GM21576 (cell line): ENCODE measurements around the gene SF3B5.
"Not testable (repeated sequence)": the region's sequence is repeated elsewhere in the genome, so short reads cannot be mapped to it uniquely, and the experiment has no call there.

Source experiments
- ATAC-seq: cut with Tn5 transposase; IDR thresholded peaks from one replicate; pipeline ENCODE4 v1.9.1; 2021; ENCODE audit warnings: mild to moderate bottlenecking, moderate library complexity; ENCODE audit not compliant: unreplicated experiment

SF3B5 gene

GRCh38 chr6:144095134-144096002 is at the start of gene SF3B5:
Gene SF3B5, minus strand, starts transcription at chr6:144095573. Its CDS starts 76 bp downstream, at chr6:144095497.
- peak; percentile 96 for ATAC-seq

GRCh38 chr6:144144996-144145395 is 49.6 kb upstream of the SF3B5 start:
- no peak for ATAC-seq

- ATAC-seq = no peak
These were observed 48.5 kb upstream of the SF3B5 start for GRCh38 chr6:144143878-144144277.

- ATAC-seq = no peak
These were observed 47.7 kb upstream of the SF3B5 start for GRCh38 chr6:144143106-144143505.

GRCh38 chr6:144141470-144141869 is 46.1 kb upstream of the SF3B5 start:
- no peak for ATAC-seq

DNA sequence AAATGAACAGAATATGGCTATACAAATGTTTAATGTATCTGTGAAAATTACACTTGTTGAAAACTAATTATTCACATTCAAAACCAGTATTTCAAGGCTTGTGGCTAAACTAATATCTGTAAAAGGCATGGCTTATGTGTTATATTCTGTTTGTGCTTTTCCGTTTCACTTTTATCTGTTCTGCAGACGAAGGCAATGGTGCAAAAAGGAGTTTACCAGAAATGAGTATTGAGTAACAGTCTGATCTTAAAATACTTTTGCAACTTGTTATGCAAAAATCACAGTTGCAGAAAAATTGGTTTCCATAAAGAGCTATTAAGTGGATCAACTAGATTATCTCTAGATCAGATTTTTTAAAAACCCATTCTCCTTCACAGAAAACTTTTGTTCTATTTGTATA is 45.5 kb upstream of the SF3B5 start:
- ATAC-seq = peak; percentile 84

GRCh38 chr6:144139817-144140216 is 44.4 kb upstream of the SF3B5 start:
- no peak for ATAC-seq

GRCh38 chr6:144138542-144138941 is 43.2 kb upstream of the SF3B5 start:
- no peak for ATAC-seq

- no peak for ATAC-seq
These were observed 39.4 kb upstream of the SF3B5 start for GRCh38 chr6:144134737-144135136.

DNA sequence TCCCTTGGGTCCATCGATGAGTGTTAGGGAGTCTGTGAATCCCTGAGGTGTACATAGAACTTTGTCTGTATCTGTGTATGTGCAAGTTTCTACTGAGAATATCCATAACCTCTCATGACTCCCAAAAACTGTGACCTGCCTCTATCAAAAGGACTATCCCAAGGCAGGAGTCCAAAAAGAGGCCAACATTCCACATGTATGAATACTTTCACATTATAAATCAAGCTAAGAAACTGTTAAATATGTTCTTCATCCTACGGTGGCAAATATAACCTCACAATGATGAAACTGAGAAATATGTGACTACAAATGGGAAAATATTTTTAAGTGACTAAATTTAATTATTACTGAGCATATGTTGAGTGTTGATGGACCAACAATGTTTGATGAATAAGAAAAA is 38.8 kb upstream of the SF3B5 start:
- no peak for ATAC-seq

DNA sequence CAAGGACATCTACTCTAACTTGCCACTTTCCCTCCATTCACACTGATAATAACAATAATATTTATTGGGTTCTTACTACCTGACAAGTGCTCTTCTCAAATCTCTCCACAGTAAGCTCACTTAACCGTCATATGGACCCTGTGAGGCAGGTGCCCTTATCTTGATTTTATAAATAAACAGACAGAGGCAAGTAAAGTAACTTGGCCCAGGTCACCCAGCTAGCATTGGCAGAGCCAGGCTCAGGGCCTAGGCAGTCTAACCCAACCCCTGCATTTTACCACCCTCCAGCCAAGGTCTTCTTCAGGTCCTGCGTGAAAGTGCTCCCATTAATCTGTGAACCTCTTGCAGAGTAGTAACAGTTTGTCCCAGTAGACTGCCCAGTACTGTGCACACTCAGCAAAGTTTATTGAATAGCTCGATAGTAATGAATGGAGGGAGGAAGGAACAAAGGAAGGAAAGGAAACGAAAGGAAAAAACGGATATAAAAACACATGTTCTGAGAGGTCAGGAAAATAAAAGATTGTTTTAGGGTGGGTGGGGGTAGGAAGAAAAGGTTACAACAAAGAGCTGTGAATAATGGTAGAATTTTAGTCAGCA is 38.0 kb upstream of the SF3B5 start:
- ATAC-seq = no peak

DNA sequence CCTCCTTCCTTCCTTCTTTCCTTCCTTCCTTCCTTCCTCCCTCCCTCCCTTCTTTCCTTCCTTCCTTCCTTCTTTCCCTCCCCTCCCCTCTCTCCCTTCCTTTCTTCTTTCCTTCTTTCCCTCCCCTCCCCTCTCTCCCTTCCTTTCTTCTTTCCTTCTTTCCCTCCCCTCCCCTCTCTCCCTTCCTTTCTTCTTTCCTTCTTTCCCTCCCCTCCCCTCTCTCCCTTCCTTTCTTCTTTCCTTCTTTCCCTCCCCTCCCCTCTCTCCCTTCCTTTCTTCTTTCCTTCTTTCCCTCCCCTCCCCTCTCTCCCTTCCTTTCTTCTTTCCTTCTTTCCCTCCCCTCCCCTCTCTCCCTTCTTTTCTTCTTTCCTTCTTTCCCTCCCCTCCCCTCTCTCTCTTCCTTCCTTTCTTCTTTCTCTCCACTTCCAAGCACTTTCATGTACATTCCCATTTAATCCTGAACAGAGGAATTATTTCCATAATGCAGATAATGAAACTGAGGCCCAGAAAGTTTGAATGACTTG is 36.9 kb upstream of the SF3B5 start:
- ATAC-seq = not testable (repeated sequence)

GRCh38 chr6:144131248-144131709 is 35.9 kb upstream of the SF3B5 start:
- ATAC-seq = no peak

- no peak for ATAC-seq
These were observed 34.1 kb upstream of the SF3B5 start for GRCh38 chr6:144129469-144129868.

GRCh38 chr6:144127097-144127496 is 31.7 kb upstream of the SF3B5 start:
- ATAC-seq = no peak

DNA sequence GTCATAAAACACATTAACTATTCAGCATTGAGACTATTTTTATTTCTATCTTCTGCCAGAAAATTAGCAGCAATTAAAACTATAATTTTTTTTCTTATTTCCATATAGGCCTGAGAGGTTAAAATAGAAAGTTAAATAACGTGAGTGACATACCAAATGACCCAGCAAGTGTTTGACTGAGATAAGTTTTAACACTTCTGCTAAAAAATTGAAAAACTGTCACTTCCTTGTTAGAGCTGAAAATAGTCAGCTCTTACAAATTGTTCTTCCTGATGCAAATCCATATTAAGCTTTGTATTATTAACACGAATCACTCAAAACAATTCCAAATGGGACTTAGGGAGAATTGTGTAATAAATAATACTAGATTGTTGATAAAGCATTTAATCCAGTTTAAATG is 28.5 kb upstream of the SF3B5 start:
- no peak for ATAC-seq

- ATAC-seq = no peak
These were observed 28.0 kb upstream of the SF3B5 start for GRCh38 chr6:144123421-144123820.

DNA sequence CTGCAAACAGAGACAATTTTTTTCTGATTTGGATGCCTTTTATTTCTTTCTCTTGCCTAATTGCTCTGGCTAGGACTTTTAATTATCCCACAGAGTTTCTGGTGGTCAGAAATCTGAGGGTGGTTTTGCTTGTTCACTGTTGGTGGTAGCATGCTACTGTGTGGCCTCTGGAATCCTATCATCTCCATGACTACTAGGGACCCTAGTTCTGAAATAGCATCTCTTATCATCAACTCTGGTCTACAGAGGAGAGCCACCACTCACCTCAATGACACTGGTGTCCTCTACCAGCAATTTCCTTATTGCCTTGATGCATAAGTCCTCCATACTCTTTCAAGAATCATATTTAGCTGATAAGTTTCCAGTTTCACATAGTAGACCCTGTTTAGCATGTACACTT is 27.5 kb upstream of the SF3B5 start:
- no peak for ATAC-seq

DNA sequence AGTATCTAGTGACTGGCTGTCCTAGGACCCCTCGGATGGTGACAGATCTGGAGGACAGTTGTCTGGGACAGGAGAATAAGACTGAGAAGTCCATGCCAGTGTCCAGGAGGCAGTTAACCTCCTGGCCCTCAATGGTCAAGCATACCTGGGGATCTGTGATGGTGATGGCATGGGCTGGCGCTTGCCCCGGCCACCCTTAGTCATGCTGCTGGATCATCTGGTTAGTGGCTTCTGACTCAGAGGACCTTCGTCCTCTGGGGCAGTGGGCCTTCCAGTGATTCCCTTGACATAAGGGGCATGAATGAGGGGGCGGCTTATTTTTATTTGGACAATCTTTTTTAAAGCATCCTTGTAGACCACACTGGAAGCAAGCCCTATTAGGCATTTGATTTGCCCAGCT is 24.0 kb upstream of the SF3B5 start:
- ATAC-seq = no peak

GRCh38 chr6:144115219-144115618 is 19.8 kb upstream of the SF3B5 start:
- no peak for ATAC-seq

GRCh38 chr6:144113366-144113765 is 18.0 kb upstream of the SF3B5 start:
- no peak for ATAC-seq

DNA sequence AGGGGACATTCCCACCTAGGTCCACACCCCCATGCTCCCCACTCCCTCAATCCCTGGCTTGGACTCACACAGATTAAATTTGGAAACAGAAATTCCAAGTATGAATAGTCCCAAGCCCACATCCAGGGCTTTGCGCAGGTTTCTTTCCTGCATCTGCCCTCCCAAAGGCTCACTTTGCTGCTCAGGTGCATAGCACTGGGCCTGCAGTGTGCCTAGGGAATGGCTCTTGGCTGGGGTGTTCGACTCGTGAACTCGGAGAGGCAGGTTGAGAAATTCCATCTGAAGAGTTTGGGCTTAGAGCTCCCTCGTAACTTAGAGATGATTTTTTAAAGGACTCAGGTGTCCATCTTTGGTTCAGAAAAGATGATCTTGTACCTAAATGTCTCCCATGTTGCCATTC is 14.8 kb upstream of the SF3B5 start:
- no peak for ATAC-seq
